ENCODE measurements around the gene FMO1. TPM values are rescaled to one million over a fixed set of nuclear protein-coding genes. Genes with fewer than 3 reads are reported as not detected.

The FMO1 gene
- total RNA-seq, 2 donors from 2014 or later, result 0.21 TPM; not detected in 1

GRCh38 chr1:171313835-171314320 lies 65.6 kb downstream of the FMO1 start, which contains the start of gene FMO4:
TSS of gene FMO4 (plus strand) at chr1:171314183. CDS start at chr1:171319826, 5,643 bp downstream.
- DNase-seq, result peak; percentile 83 to 95
- ATAC-seq, result peak; percentile 100
- intact Hi-C loops (cut with DNase I, micrococcal nuclease), result loop anchor here in 1 of 2 donors (10.0 kb wide), 2 partner anchors 69 to 349 kb away; partner anchors contain the start of gene FMO1

- intact Hi-C loops (cut with DNase I, micrococcal nuclease), result no loop called here
- ATAC-seq (no peak), DNase-seq (no peak)
Observed at GRCh38 chr1:171329251-171329650, 81.0 kb downstream of the FMO1 start.

DNA sequence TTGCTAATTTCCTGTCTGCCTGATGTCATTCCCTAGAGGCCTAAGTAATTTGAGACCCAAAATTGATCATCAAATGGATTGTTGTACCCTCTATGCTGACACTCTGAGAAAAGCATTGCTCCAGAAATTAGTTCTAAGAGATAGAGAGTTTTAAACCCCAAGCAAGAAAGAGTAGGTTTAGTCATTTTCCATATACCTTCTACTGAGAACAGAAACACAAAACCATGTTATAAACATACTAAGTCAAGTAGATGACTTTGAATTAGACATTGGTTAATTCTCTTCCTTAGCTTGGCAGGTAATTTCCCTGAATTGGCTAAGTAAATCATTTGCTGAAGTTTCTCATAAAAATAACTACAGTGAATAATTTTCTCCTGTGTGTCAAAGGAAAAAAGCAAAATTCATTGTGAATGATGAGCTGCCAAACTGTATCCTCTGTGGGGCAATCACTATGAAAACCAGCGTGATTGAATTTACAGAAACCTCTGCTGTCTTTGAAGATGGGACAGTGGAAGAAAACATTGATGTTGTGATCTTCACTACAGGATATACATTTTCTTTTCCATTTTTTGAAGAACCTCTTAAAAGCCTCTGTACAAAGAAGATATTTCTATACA lies 85.8 kb downstream of the FMO1 start:
- intact Hi-C loops (cut with DNase I, micrococcal nuclease), result no loop called here
- no peak for ATAC-seq
- no peak for DNase-seq

Other genes with a start within 250 kb of the FMO1 start
- gene FMO3, start 157.6 kb upstream of the FMO1 start, total RNA-seq, result under 1 TPM in 1 of 2 donors, not detected in 1; 0.42 TPM
- gene FMO2, start 63.2 kb upstream of the FMO1 start, total RNA-seq, result 1 to 10 TPM in 1 of 2 donors, under 1 TPM in 1; 0.76 to 1.4 TPM
- 10 to 100 TPM in 1 of 2 donors, 1 to 10 TPM in 1; 6.7 to 14.5 TPM for gene FMO4, start 65.7 kb downstream of the FMO1 start, total RNA-seq
- 100 to 1,000 TPM; 122 to 144 TPM for gene PRRC2C, start 237.0 kb downstream of the FMO1 start, total RNA-seq

Data from left colon (tissue), 2 donors.